GM12878 (cell line): Measurements from ENCODE around the gene MEGF9. TPM values are rescaled to one million over a fixed set of nuclear protein-coding genes. Genes with fewer than 3 reads are reported as not detected.

Experiments used
- ATF7 ChIP-seq: fragments of 450-650 bp; IDR thresholded peaks from 2 replicates; pipeline ENCODE4 v1.6.1; 2016; ENCODE audit warnings: low read depth, mild to moderate bottlenecking
- CHD1 ChIP-seq: IDR thresholded peaks from 2 replicates; pipeline ENCODE4 v1.6.1; 2012; ENCODE audit warnings: low read depth, low read length, improper control_type of control experiment
- IRF4 ChIP-seq: IDR thresholded peaks from 2 replicates; pipeline ENCODE4 v1.6.1; 2011; ENCODE audit warnings: low read depth, low read length
- PAX5 ChIP-seq: IDR thresholded peaks from 2 replicates; pipeline ENCODE4 v1.6.1; 2011; ENCODE audit warnings: low read depth, low read length, borderline replicate concordance
- PBX3 ChIP-seq: IDR thresholded peaks from 2 replicates; pipeline ENCODE4 v1.6.1; 2011; ENCODE audit warnings: mild to moderate bottlenecking, low read depth, low read length, moderate library complexity; ENCODE audit not compliant: insufficient replicate concordance
- POLR2A ChIP-seq: IDR thresholded peaks from 2 replicates; pipeline ENCODE4 v1.6.1; 2011; ENCODE audit warnings: low read depth, mild to moderate bottlenecking, low read length
- PRDM15 ChIP-seq: fragments of 450-650 bp; formaldehyde crosslinking; IDR thresholded peaks from 2 replicates; pipeline ENCODE4 v1.4.0; 2020; ENCODE audit warnings: mild to moderate bottlenecking, moderate library complexity
- RAD51 ChIP-seq: fragments of 450-650 bp; IDR thresholded peaks from 2 replicates; pipeline ENCODE4 v1.6.1; 2016; ENCODE audit warnings: moderate library complexity, mild to moderate bottlenecking, inconsistent platforms
- SIX5 ChIP-seq: IDR thresholded peaks from 2 replicates; pipeline ENCODE4 v1.6.1; 2011; ENCODE audit warnings: mild to moderate bottlenecking, low read depth, low read length, moderate library complexity; ENCODE audit not compliant: severe bottlenecking
- SUZ12 ChIP-seq: fragments of 200-600 bp; sonication (generic); IDR thresholded peaks from one replicate; pipeline ENCODE4 v1.6.1; 2018; ENCODE audit warnings: antibody characterized with exemption, mild to moderate bottlenecking; ENCODE audit not compliant: unreplicated experiment
- polyA plus RNA-seq, 11 experiments: library from polyadenylated mRNA; depleted of rRNA in 4 of 11; unstranded in 6 of 11; stranded (reverse) in 5 of 11; fragments of >200 nt; fragmentation: Nextera tagmentation in 4 of 11; fragmentation: Illumina TruSeq in 1 of 11; extraction: Ambion mirVana in 4 of 11; extraction: Trizol in 1 of 11; gene quantifications; 1 replicate in 1 of 11; 2 replicates in 10 of 11; pipeline versions ENCODE4 v1.2.1 to v1.2.3, GENCODE V29; 2011 to 2016; ENCODE audit warnings: inconsistent platforms in 2 of 11, missing spikeins in 2 of 11, low read depth in 1 of 11
- total RNA-seq, 4 experiments: library from RNA; depleted of rRNA in 3 of 4; stranded (reverse); fragments of >200 nt in 3 of 4; fragmentation: Illumina TruSeq in 1 of 4; extraction: Trizol in 1 of 4; gene quantifications; 2 replicates each; pipeline versions ENCODE4 v1.2.1 to v1.2.3, GENCODE V29; 2013 to 2021
- TF ChIP-seq, protein P1 (sequence below): fragments of 450-650 bp; IDR thresholded peaks from 2 replicates; pipeline ENCODE4 v1.6.1; 2017; ENCODE audit warnings: borderline replicate concordance
- TF ChIP-seq, protein P2 (sequence below): fragments of 450-650 bp; IDR thresholded peaks from 2 replicates; pipeline ENCODE4 v1.6.1; 2016; ENCODE audit warnings: mild to moderate bottlenecking
- TF ChIP-seq, protein P3 (sequence below): fragments of 450-650 bp; conservative IDR thresholded peaks from 2 replicates; pipeline ENCODE4 v1.6.1; 2017; ENCODE audit warnings: mild to moderate bottlenecking, moderate library complexity
- TF ChIP-seq, protein P4 (sequence below): fragments of 450-650 bp; IDR thresholded peaks from 2 replicates; pipeline ENCODE4 v1.6.1; 2016; ENCODE audit warnings: mild to moderate bottlenecking, moderate library complexity, borderline replicate concordance

The MEGF9 gene
- total and polyA plus RNA-seq, 10 of the 15 experiments (the other 5 are each of a cell fraction or from before 2014, with no cell fraction given) = 0.71 to 5.1 (median 2.6) TPM

GRCh38 chr9:120714088-120714845 is at the start of gene MEGF9 (continued):
- TF ChIP-seq PBX3 (peak; percentile 97), SUZ12 (no peak), SIX5 (no peak), IRF4 (no peak), POLR2A (peak; percentile 83), ATF7 (no peak), CHD1 (no peak), PRDM15 (no peak), PAX5 (no peak), RAD51 (peak; percentile 88)
- TF ChIP-seq, protein P1, sequence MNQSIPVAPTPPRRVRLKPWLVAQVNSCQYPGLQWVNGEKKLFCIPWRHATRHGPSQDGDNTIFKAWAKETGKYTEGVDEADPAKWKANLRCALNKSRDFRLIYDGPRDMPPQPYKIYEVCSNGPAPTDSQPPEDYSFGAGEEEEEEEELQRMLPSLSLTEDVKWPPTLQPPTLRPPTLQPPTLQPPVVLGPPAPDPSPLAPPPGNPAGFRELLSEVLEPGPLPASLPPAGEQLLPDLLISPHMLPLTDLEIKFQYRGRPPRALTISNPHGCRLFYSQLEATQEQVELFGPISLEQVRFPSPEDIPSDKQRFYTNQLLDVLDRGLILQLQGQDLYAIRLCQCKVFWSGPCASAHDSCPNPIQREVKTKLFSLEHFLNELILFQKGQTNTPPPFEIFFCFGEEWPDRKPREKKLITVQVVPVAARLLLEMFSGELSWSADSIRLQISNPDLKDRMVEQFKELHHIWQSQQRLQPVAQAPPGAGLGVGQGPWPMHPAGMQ = no peak
- TF ChIP-seq, protein P2, sequence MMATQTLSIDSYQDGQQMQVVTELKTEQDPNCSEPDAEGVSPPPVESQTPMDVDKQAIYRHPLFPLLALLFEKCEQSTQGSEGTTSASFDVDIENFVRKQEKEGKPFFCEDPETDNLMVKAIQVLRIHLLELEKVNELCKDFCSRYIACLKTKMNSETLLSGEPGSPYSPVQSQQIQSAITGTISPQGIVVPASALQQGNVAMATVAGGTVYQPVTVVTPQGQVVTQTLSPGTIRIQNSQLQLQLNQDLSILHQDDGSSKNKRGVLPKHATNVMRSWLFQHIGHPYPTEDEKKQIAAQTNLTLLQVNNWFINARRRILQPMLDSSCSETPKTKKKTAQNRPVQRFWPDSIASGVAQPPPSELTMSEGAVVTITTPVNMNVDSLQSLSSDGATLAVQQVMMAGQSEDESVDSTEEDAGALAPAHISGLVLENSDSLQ = peak; percentile 98
- TF ChIP-seq, protein P3, sequence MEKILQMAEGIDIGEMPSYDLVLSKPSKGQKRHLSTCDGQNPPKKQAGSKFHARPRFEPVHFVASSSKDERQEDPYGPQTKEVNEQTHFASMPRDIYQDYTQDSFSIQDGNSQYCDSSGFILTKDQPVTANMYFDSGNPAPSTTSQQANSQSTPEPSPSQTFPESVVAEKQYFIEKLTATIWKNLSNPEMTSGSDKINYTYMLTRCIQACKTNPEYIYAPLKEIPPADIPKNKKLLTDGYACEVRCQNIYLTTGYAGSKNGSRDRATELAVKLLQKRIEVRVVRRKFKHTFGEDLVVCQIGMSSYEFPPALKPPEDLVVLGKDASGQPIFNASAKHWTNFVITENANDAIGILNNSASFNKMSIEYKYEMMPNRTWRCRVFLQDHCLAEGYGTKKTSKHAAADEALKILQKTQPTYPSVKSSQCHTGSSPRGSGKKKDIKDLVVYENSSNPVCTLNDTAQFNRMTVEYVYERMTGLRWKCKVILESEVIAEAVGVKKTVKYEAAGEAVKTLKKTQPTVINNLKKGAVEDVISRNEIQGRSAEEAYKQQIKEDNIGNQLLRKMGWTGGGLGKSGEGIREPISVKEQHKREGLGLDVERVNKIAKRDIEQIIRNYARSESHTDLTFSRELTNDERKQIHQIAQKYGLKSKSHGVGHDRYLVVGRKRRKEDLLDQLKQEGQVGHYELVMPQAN = peak; percentile 66
- TF ChIP-seq, protein P4, sequence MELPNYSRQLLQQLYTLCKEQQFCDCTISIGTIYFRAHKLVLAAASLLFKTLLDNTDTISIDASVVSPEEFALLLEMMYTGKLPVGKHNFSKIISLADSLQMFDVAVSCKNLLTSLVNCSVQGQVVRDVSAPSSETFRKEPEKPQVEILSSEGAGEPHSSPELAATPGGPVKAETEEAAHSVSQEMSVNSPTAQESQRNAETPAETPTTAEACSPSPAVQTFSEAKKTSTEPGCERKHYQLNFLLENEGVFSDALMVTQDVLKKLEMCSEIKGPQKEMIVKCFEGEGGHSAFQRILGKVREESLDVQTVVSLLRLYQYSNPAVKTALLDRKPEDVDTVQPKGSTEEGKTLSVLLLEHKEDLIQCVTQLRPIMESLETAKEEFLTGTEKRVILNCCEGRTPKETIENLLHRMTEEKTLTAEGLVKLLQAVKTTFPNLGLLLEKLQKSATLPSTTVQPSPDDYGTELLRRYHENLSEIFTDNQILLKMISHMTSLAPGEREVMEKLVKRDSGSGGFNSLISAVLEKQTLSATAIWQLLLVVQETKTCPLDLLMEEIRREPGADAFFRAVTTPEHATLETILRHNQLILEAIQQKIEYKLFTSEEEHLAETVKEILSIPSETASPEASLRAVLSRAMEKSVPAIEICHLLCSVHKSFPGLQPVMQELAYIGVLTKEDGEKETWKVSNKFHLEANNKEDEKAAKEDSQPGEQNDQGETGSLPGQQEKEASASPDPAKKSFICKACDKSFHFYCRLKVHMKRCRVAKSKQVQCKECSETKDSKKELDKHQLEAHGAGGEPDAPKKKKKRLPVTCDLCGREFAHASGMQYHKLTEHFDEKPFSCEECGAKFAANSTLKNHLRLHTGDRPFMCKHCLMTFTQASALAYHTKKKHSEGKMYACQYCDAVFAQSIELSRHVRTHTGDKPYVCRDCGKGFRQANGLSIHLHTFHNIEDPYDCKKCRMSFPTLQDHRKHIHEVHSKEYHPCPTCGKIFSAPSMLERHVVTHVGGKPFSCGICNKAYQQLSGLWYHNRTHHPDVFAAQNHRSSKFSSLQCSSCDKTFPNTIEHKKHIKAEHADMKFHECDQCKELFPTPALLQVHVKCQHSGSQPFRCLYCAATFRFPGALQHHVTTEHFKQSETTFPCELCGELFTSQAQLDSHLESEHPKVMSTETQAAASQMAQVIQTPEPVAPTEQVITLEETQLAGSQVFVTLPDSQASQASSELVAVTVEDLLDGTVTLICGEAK = no peak
